Vagina (tissue), 2 donors: Measurements from ENCODE around the gene CAND1. TPM values are rescaled to one million over a fixed set of nuclear protein-coding genes. Genes with fewer than 3 reads are reported as not detected.

ENCODE experiments used
- DNase-seq, 2 donors: peaks; one replicate each; pipeline ENCODE4 v3.0.0-alpha.2; 2017; ENCODE audit errors: extremely low spot score in 2 of 2
- H3K27ac ChIP-seq: fragments of 200-600 bp; sonication (generic); one replicate; pipeline ENCODE4 v1.5.1; 2019
- H3K27me3 ChIP-seq: fragments of 200-600 bp; sonication (generic); one replicate; pipeline ENCODE4 v1.5.1; 2019
- H3K36me3 ChIP-seq, 2 donors: fragments of 200-600 bp; sonication (generic); one replicate each; pipeline ENCODE4 v1.5.1; 2017 to 2019
- H3K4me1 ChIP-seq: fragments of 200-600 bp; sonication (generic); one replicate; pipeline ENCODE4 v1.5.1; 2019
- H3K4me3 ChIP-seq, 2 donors: fragments of 200-600 bp; sonication (generic); 1 replicate in 1 of 2; 2 replicates in 1 of 2; pipeline ENCODE4 v1.5.1; 2016 to 2019
- H3K9me3 ChIP-seq: fragments of 200-600 bp; sonication (generic); one replicate; pipeline ENCODE4 v1.5.1; 2019
- CTCF ChIP-seq, 3 experiments: fragments of 450-650 bp in 2 of 3; fragments of 200-600 bp in 1 of 3; sonication (generic) in 1 of 3; IDR thresholded peaks; one replicate each; pipeline ENCODE4 v1.5.1; 2017 to 2019; ENCODE audit warnings: antibody characterized with exemption in 3 of 3, mild to moderate bottlenecking in 2 of 3, moderate library complexity in 2 of 3
- POLR2A ChIP-seq, 2 donors: fragments of 450-650 bp; IDR thresholded peaks; one replicate each; pipeline ENCODE4 v1.6.1; 2017; ENCODE audit warnings: antibody characterized with exemption in 2 of 2, mild to moderate bottlenecking in 2 of 2, moderate library complexity in 2 of 2
- POLR2AphosphoS5 ChIP-seq, 2 donors: sonication (generic); formaldehyde crosslinking; IDR thresholded peaks; one replicate each; pipeline ENCODE4 v1.9.0; 2017; ENCODE audit warnings: antibody characterized with exemption in 2 of 2, mild to moderate bottlenecking in 2 of 2, low read depth in 1 of 2; ENCODE audit not compliant: insufficient read depth in 1 of 2
- intact Hi-C: fragments of 100-400 bp; cut with DNase I; formaldehyde crosslinking; loops from one replicate; pipeline ENCODE4 v1.15.1; 2023
- total RNA-seq: library from RNA; depleted of rRNA; stranded (reverse); fragments of >200 nt; gene quantifications from one replicate; pipeline ENCODE4 v1.2.3, GENCODE V29; 2016

The CAND1 gene
- total RNA-seq, 1 donor from 2014 or later, result 68.0 TPM

- H3K27ac ChIP-seq, result no peak overlapping the region
- H3K4me3 ChIP-seq, result no peak overlapping the region
- no peak for TF ChIP-seq CTCF (IDR thresholded peaks at IDR 0.05)
- TF ChIP-seq POLR2AphosphoS5 (IDR thresholded peaks at IDR 0.05; ENCODE audit: insufficient read depth in 1 of 2, low read depth in 1 of 2), result no peak
- TF ChIP-seq POLR2A (IDR thresholded peaks at IDR 0.05), result no peak
- H3K27me3 ChIP-seq, result no peaks in the 10 kb centered on the region
- no peaks in the 10 kb centered on the region for H3K4me1 ChIP-seq
- H3K9me3 ChIP-seq, result no peaks in the 10 kb centered on the region
- intact Hi-C loops, result no loop called here
- H3K36me3 ChIP-seq, result no peaks in the 10 kb centered on the region
- DNase-seq, result no peak
Measured at GRCh38 chr12:67348683-67349082, 79.5 kb downstream of the CAND1 start.

GRCh38 chr12:67352682-67353081 is 83.5 kb downstream of the CAND1 start:
- DNase-seq, result no peak
- no peak for TF ChIP-seq CTCF (IDR thresholded peaks at IDR 0.05)
- no peak for TF ChIP-seq POLR2A (IDR thresholded peaks at IDR 0.05)
- no peak for TF ChIP-seq POLR2AphosphoS5 (IDR thresholded peaks at IDR 0.05; ENCODE audit: insufficient read depth in 1 of 2, low read depth in 1 of 2)
- Histone ChIP-seq H3K9me3 (no peaks in the 10 kb centered on the region), H3K27ac (no peak overlapping the region), H3K4me1 (peaks cover 16% of the 10 kb centered on the region), H3K4me3 (no peak overlapping the region), H3K36me3 (no peaks in the 10 kb centered on the region), H3K27me3 (no peaks in the 10 kb centered on the region)
- intact Hi-C loops, result no loop called here

DNA sequence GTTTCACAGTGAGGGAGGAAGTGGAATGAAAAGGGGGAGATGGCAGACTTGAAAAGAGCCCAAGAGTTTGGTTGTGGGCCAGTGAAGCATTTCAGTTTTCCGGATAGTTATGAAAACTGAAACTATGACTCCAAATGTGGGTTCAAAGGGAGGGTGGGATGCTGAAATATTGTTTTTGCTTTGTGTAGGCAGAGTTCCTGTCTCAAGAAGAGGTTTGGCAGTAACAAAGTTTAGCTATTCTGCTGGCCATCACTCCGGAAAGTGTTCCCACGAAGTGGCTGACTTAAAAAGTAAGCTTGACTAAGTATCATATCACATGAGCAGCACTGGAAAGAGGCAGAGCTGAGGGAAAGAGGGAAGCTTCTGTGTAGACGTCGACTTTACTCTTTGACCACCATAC is 85.2 kb downstream of the CAND1 start:
- Histone ChIP-seq H3K36me3 (no peaks in the 10 kb centered on the region), H3K27ac (no peak overlapping the region), H3K27me3 (no peaks in the 10 kb centered on the region), H3K9me3 (no peaks in the 10 kb centered on the region), H3K4me3 (no peak overlapping the region), H3K4me1 (peaks cover 16% of the 10 kb centered on the region)
- TF ChIP-seq CTCF (IDR thresholded peaks at IDR 0.05) (no peak), POLR2A (IDR thresholded peaks at IDR 0.05) (no peak), POLR2AphosphoS5 (IDR thresholded peaks at IDR 0.05; ENCODE audit: insufficient read depth in 1 of 2, low read depth in 1 of 2) (no peak)
- intact Hi-C loops, result no loop called here
- no peak for DNase-seq

GRCh38 chr12:67354966-67355365 is 85.8 kb downstream of the CAND1 start:
- Histone ChIP-seq H3K27ac (no peak overlapping the region), H3K27me3 (no peaks in the 10 kb centered on the region), H3K4me3 (no peak overlapping the region), H3K36me3 (no peaks in the 10 kb centered on the region), H3K4me1 (peaks cover 16% of the 10 kb centered on the region), H3K9me3 (no peaks in the 10 kb centered on the region)
- intact Hi-C loops, result no loop called here
- TF ChIP-seq CTCF (IDR thresholded peaks at IDR 0.05) (no peak), POLR2A (IDR thresholded peaks at IDR 0.05) (no peak), POLR2AphosphoS5 (IDR thresholded peaks at IDR 0.05; ENCODE audit: insufficient read depth in 1 of 2, low read depth in 1 of 2) (no peak)
- DNase-seq, result no peak

- H3K27ac ChIP-seq, result no peak overlapping the region
- no peaks in the 10 kb centered on the region for H3K9me3 ChIP-seq
- DNase-seq, result no peak
- peaks cover 16% of the 10 kb centered on the region for H3K4me1 ChIP-seq
- H3K4me3 ChIP-seq, result no peak overlapping the region
- intact Hi-C loops, result no loop called here
- no peaks in the 10 kb centered on the region for H3K27me3 ChIP-seq
- TF ChIP-seq POLR2A (IDR thresholded peaks at IDR 0.05) (no peak), POLR2AphosphoS5 (IDR thresholded peaks at IDR 0.05; ENCODE audit: insufficient read depth in 1 of 2, low read depth in 1 of 2) (no peak), CTCF (IDR thresholded peaks at IDR 0.05) (peak in 2 of 3 experiments; percentile 40 to 65)
- H3K36me3 ChIP-seq, result no peaks in the 10 kb centered on the region
Measured at GRCh38 chr12:67355428-67356379, 86.5 kb downstream of the CAND1 start.
